SK-N-SH treated with all-trans-retinoic acid at 6 μM for 48 hours (cell line): ENCODE data around the gene PSEN2.

Source experiments
- ATAC-seq: fragments of 200-7000 bp; cut with Tn5 transposase; 3 replicates; pipeline ENCODE4 v1.9.1; 2020; ENCODE audit warnings: mild to moderate bottlenecking, moderate library complexity
- CSDC2 ChIP-seq: fragments of 250-450 bp; sonication (Bioruptor Pico); IDR thresholded peaks from 2 replicates; pipeline ENCODE4 v1.5.0; 2020; ENCODE audit warnings: mild to moderate bottlenecking, moderate library complexity
- ESRRG ChIP-seq: fragments of 250-450 bp; sonication (Bioruptor Pico); IDR thresholded peaks from 2 replicates; pipeline ENCODE4 v1.6.1; 2021; ENCODE audit warnings: mild to moderate bottlenecking
- GLIS3 ChIP-seq: fragments of 250-450 bp; sonication (Bioruptor Pico); IDR thresholded peaks from 2 replicates; pipeline ENCODE4 v1.5.0; 2020; ENCODE audit warnings: mild to moderate bottlenecking, moderate library complexity
- PPARA ChIP-seq: fragments of 250-450 bp; sonication (Bioruptor Pico); IDR thresholded peaks from 2 replicates; pipeline ENCODE4 v1.5.0; 2020; ENCODE audit warnings: mild to moderate bottlenecking, borderline replicate concordance
- RARB ChIP-seq: fragments of 250-450 bp; sonication (Bioruptor Pico); IDR thresholded peaks from 2 replicates; pipeline ENCODE4 v1.8.0; 2021; ENCODE audit warnings: mild to moderate bottlenecking, moderate library complexity
- SNAI2 ChIP-seq: fragments of 250-450 bp; sonication (Bioruptor Pico); IDR thresholded peaks from 2 replicates; pipeline ENCODE4 v1.5.0; 2020; ENCODE audit warnings: mild to moderate bottlenecking, moderate library complexity
- TCF4 ChIP-seq: fragments of 250-450 bp; sonication (Bioruptor Pico); IDR thresholded peaks from 2 replicates; pipeline ENCODE4 v1.8.0; 2021; ENCODE audit warnings: mild to moderate bottlenecking, moderate library complexity, borderline replicate concordance
- TOX ChIP-seq: fragments of 250-450 bp; sonication (Bioruptor Pico); IDR thresholded peaks from 2 replicates; pipeline ENCODE4 v1.8.0; 2021; ENCODE audit warnings: mild to moderate bottlenecking, moderate library complexity, borderline replicate concordance
- ZC3H10 ChIP-seq: fragments of 250-450 bp; sonication (Bioruptor Pico); IDR thresholded peaks from 2 replicates; pipeline ENCODE4 v1.5.1; 2021; ENCODE audit warnings: mild to moderate bottlenecking, moderate library complexity
- ZFP3 ChIP-seq: fragments of 250-450 bp; sonication (Bioruptor Pico); IDR thresholded peaks from 2 replicates; pipeline ENCODE4 v1.5.0; 2020; ENCODE audit warnings: mild to moderate bottlenecking, moderate library complexity
- ZFP30 ChIP-seq: fragments of 450-650 bp; formaldehyde crosslinking; IDR thresholded peaks from 2 replicates; pipeline ENCODE4 v1.5.0; 2022; ENCODE audit warnings: mild to moderate bottlenecking, moderate library complexity
- TF ChIP-seq, protein P1 (sequence below): fragments of 250-450 bp; sonication (Bioruptor Pico); IDR thresholded peaks from 2 replicates; pipeline ENCODE4 v1.5.1; 2020; ENCODE audit warnings: low read depth, mild to moderate bottlenecking, moderate library complexity
- TF ChIP-seq, protein P2 (sequence below): fragments of 250-450 bp; sonication (Bioruptor Pico); IDR thresholded peaks from 2 replicates; pipeline ENCODE4 v1.5.0; 2020; ENCODE audit warnings: mild to moderate bottlenecking, moderate library complexity
- TF ChIP-seq, protein P3 (sequence below): fragments of 250-450 bp; sonication (Bioruptor Pico); IDR thresholded peaks from 2 replicates; pipeline ENCODE4 v1.8.0; 2021; ENCODE audit warnings: low read depth, mild to moderate bottlenecking, moderate library complexity, borderline replicate concordance

The PSEN2 gene

DNA sequence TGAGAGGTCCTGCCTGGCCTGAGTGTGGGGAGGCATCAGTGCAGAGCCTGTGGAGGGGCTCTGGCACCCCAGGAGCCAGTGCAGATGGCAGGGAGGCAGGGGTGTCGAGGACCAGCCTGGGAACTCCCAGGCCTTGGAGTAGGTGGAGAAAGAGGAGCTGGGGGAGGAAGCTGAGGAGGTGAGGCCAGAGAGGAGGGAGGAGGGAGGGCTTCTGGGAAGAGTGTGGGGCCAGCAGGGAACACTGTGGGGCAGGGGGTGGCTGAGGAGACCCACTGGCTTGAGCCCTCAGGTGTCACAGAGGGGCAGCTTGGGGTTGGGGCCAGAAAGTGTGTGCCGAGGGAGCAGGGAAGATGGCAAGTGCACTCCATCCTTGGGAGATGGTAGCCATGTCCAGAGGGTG is 73.5 kb downstream of the PSEN2 start:
- TF ChIP-seq RARB (CRISPR knock-in tag): no peak
- no peak for TF ChIP-seq TCF4
- TF ChIP-seq SNAI2 (CRISPR knock-in tag): no peak
- TF ChIP-seq, protein P1, sequence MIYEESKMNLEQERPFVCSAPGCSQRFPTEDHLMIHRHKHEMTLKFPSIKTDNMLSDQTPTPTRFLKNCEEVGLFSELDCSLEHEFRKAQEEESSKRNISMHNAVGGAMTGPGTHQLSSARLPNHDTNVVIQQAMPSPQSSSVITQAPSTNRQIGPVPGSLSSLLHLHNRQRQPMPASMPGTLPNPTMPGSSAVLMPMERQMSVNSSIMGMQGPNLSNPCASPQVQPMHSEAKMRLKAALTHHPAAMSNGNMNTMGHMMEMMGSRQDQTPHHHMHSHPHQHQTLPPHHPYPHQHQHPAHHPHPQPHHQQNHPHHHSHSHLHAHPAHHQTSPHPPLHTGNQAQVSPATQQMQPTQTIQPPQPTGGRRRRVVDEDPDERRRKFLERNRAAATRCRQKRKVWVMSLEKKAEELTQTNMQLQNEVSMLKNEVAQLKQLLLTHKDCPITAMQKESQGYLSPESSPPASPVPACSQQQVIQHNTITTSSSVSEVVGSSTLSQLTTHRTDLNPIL: no peak

DNA sequence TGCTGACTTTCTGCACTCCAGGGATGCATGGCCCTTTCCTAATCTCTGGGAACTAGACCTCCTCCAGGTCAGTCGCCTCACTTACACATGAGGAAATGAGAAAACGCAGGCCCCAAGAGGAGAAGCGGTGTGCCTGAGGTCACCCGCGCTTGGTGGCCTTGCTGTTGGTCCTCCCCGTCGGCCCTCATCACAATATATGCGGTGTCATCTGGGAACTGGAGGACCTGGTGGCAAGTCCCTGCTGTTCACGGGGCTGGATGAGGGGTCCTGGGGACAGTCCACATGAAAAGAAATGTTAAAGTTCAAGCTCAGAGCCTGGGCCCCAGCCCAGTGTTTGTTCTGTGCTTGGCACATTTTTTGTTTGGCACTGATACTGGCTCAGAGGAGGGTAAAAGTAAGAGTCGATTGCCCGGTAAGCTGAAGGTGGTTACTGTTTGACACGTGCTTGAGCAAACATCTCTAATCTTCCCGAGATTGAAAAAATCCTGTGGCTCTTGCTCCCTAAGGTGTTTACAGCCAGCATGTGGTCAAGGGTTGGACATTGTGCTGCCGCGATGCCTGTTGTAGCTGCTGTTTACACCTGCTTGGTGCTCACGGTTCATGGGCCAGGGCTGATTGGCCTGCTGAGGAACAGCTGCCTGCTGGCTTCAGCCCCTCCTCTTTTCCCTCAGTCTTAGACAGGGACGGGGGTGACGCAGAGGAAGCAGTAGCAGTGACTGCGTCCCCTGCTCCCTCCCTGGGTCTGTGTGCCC is 74.9 kb downstream of the PSEN2 start:
- no peak for ATAC-seq
- TF ChIP-seq SNAI2 (CRISPR knock-in tag) (no peak), TCF4 (no peak), CSDC2 (CRISPR knock-in tag) (no peak), TOX (no peak), GLIS3 (CRISPR knock-in tag) (no peak), ZC3H10 (CRISPR knock-in tag) (no peak), ZFP30 (CRISPR knock-in tag) (no peak), ESRRG (no peak), ZFP3 (CRISPR knock-in tag) (no peak), PPARA (no peak)
- TF ChIP-seq, protein P1: no peak
- TF ChIP-seq, protein P2, sequence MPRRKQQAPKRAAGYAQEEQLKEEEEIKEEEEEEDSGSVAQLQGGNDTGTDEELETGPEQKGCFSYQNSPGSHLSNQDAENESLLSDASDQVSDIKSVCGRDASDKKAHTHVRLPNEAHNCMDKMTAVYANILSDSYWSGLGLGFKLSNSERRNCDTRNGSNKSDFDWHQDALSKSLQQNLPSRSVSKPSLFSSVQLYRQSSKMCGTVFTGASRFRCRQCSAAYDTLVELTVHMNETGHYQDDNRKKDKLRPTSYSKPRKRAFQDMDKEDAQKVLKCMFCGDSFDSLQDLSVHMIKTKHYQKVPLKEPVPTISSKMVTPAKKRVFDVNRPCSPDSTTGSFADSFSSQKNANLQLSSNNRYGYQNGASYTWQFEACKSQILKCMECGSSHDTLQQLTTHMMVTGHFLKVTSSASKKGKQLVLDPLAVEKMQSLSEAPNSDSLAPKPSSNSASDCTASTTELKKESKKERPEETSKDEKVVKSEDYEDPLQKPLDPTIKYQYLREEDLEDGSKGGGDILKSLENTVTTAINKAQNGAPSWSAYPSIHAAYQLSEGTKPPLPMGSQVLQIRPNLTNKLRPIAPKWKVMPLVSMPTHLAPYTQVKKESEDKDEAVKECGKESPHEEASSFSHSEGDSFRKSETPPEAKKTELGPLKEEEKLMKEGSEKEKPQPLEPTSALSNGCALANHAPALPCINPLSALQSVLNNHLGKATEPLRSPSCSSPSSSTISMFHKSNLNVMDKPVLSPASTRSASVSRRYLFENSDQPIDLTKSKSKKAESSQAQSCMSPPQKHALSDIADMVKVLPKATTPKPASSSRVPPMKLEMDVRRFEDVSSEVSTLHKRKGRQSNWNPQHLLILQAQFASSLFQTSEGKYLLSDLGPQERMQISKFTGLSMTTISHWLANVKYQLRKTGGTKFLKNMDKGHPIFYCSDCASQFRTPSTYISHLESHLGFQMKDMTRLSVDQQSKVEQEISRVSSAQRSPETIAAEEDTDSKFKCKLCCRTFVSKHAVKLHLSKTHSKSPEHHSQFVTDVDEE (CRISPR knock-in tag): no peak
- TF ChIP-seq, protein P3, sequence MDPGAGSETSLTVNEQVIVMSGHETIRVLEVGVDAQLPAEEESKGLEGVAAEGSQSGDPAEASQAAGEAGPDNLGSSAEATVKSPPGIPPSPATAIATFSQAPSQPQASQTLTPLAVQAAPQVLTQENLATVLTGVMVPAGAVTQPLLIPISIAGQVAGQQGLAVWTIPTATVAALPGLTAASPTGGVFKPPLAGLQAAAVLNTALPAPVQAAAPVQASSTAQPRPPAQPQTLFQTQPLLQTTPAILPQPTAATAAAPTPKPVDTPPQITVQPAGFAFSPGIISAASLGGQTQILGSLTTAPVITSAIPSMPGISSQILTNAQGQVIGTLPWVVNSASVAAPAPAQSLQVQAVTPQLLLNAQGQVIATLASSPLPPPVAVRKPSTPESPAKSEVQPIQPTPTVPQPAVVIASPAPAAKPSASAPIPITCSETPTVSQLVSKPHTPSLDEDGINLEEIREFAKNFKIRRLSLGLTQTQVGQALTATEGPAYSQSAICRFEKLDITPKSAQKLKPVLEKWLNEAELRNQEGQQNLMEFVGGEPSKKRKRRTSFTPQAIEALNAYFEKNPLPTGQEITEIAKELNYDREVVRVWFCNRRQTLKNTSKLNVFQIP (CRISPR knock-in tag): no peak

More for the DNA sequence above, 73.5 kb downstream of the PSEN2 start:
- ATAC-seq: no peak
